Suppressor macrophage treated with lipopolysaccharide for 1 hour (primary cell): ENCODE results near the gene MOSPD2.

Source experiments
- DNase-seq, 3 donors: peaks; one replicate each; pipeline ENCODE4 v3.0.0-alpha.2; 2020 to 2022

MOSPD2 gene

DNA sequence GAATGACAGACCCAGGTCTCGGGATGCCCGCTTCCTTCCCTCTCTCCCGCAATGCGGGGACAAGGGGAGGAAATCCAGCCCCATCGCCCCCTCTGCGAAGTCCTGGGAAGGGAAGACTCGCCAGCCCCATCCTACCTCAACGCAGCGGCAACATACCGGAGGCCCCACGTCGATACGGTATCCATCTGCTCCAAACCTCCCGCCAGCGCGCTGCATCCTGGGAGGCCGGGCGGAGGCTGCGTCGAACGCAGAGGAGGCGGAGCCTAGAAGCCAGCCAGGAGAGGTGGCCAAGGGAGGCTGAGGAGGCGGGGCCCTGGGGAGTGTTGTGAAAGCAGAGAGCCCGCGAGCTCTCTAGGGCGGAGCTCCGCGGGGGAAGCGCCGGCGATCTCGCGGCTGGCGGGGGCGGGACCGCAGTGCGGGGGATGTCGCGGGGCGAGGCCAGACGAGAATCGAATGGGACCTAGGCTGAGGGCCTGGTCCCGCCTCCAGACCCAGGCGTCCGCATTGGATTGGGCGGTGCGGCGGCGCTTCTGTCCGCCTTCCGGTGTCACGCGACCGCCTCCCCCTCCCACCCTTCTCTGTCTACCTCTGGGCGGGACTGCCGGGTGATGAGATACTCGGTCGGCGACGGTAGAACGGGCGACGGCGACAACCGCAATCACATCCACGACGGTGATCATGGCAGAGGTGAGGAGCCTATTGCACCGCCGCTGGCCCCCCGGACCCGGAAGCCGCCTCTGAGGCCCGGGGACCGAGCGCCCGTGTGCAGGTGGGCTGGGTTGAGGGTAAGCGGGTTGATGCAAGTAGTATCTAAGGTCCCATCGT lies at the start of gene MOSPD2, which contains the start of gene FANCB:
Gene MOSPD2, plus strand, starts transcription at position 571 of the 825 bp plus-strand sequence. Its CDS starts 108 bp downstream, at position 679.
Gene FANCB, minus strand, starts transcription at position 219 of the 825 bp plus-strand sequence. CDS start 7,559 bp downstream, outside the sequence.
- peak; percentile 94 to 96 (median 94) for DNase-seq

DNA sequence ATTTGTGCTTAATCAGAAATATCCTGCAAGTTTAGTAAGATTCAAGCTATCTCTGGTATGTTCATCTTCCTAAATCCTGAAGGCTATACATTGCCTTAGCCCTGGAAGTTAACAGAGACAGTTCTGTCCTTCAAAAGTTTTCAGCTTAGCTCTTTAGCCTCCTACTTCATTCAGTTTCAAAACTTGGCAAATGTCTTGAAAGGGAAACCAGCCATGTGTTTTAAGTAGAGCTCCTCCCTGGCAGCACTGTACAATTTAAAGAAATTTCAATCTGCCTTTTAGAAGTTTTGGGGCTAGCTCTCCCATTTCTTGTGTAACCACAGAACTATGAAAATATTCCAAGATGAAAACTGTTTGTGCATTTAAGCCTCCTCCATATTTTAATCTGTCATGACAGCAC lies 47.4 kb upstream of the MOSPD2 start:
- DNase-seq, result no peak

DNA sequence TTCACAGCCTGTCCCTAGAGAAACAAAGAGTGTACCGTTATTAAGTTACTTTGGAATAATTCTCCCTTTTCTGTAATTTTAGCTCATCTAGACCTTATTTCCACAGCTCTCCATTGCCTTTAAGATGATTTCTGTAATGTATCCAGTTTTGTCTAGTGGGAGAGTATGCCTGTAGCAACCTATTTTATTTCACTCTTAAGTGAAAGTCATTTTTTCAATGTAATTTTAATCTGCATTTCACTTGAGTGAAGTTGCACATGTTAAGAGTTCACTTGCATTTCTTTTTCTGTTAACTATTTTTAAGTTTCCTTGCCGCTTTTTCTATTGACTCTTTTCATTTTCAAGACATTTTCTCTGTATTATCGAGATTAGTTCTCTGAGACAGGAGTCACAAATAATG lies 46.9 kb upstream of the MOSPD2 start:
- DNase-seq, result no peak

DNA sequence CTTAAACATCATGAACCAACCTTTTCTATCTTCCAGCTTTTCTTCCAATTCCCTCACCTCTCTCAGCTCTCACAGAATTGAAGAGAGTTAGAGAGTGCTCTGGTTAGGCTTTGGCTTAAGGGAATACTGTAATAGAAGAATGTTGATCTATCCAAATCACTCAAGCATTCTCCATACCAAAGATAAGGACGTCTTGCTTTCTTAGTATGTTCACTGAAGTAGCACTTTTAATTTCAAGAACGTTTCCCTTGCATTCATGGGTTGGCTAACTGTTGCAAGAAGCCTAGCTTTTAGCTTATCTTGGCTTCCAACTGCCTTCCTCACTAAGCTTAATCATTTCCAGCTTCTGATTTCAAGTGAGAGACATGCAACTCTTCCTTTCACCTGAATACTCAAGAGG lies 43.6 kb upstream of the MOSPD2 start:
- DNase-seq, result no peak

DNA sequence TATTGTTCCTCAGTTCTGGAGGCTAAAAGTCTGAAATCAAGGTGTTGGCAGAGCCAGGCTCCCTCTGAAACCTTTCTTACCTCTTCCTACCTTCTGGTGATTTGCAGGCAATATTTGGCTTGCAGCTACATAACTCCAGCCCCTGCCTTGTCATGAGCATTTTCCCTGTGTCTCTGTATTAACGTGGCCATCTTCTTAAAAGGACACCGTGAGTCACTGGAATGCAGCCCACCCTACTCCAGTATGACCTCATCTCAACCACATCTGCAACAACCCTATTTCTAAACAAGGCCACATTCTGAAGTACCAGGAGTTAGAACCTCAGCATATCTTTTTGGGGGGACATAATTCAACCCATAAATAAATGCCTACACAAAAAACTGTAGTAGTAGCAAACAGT lies 41.1 kb upstream of the MOSPD2 start:
- DNase-seq, result no peak

DNA sequence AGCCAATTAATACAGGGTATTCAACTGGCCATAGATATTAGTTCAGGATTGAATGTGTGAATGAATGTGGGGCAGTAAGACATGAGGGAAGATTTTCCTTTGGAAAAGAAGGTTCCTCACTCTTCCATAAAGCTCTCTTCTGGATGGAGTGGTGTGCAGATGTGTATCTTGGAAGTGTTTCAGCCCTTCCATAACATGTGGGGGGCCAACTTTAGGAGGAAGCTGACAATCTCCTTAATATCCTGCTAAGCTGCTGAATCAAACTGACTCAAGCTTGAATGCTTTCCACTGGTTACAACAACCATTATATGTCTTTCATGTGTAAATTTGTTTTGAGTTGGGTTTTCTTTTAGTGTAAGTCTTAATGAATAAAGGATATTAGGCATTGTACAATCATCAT lies 40.6 kb upstream of the MOSPD2 start:
- DNase-seq, result no peak

DNA sequence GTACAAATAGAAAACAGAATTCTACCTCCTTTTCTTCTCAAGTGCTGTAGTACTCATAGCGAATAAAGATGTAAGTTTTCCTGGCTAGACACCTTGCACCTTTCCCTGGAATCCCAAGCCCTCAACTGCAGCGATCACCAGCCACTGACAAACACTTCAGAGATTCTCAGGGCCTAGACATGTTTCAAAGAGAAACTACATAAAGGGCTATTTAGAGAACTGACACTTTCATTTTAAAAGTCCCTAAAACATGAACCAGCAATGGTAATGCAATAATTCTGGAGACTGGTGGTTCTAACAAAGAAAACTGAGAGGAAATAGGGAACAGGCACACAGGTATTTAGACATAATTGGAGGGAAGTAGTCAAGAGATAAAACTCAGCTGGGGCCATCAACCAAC lies 36.1 kb upstream of the MOSPD2 start:
- DNase-seq, result no peak

DNA sequence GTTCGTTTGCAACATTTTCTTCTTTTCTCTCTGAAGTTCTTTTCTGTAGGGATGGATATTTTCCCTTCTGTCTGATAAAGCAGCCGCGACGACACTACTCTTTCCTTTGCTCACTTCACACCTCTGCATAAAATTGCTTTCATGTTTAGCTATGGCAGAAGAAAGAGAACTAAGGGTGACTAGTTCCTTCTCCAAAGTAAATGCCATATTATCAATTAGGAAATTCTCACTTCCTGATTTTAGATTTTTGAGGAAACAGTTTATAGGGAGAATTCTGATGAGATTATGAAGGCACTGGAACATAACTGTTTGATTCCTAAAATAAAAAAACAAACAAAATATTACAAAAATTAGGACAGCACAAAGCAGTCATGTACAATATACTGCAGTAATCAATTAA lies 29.6 kb upstream of the MOSPD2 start:
- peak; percentile 11 to 71 (median 63) for DNase-seq

DNA sequence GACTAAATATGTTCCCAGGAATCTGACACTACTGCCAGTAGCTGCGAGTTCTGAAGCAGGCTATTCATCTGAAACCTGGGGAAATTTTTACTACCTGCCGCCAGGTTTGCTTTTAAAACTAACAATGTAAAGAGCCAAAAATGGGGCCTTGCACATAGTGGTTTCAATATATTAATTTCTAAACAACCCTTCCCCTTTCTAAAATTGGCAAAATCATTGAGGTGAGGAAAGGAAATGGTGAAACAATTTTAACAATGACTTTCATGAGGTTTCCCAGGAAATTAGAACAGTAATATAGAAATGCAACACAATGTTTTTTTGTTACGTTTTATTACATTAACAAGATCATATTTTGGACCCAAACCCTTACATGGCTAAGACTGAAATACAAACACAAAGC lies 21.7 kb upstream of the MOSPD2 start:
- DNase-seq, result no peak

DNA sequence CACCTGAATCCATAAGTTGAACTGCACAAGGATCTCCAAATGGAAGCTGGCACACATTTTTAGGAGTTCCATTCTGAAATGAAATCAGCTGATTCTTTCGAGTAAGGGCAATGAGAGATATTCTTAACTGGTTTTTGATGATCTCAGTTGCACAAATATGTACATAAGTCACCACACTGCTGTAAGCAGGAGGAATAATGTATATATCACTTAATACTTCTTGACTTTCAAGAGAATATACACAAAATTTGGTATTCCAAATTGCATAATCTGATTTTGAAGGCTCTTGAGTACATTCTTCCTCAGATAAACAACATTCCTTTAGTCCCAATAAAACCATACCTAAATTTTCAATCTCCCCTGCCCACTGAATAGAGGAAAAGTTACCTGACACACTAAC lies 8.6 kb upstream of the MOSPD2 start:
- no peak for DNase-seq

DNA sequence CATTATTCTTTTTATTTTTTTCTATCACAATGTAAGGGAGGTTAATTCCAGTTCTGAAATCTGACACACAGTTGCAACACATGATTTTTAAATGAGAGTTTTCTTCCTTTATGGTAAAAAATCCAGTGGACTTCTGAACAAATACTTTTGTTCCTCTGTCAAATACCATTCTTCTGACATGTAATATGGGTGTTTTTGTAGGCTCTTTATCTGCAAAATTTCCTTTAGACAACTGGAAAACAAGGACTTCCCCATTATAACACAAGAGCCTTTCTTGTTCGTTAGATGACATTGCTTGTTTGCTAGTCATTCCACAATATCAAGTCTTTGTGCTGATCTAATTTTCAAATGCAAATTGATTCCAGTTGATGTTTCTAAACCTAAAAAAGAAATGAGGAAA lies 8.0 kb upstream of the MOSPD2 start:
- no peak for DNase-seq

DNA sequence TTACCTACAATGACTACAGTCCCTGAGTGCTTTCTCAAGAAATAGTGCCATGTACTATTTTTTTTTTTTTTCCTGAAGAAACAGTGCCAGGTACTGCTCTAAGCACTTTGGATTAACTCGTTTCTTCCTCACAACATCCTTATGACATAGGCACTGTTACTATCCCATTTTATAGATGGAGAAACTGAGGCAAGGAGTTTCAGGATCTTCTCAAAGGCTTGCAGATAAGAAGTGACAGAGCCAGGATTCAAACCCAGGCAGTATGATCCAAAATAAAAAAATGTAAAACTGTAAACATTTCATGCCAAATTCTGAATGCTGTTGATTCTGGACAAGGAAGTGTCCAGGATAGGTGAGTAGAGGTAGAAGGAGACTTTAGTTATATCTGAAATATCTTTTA lies 1.5 kb upstream of the MOSPD2 start:
- DNase-seq, result no peak

DNA sequence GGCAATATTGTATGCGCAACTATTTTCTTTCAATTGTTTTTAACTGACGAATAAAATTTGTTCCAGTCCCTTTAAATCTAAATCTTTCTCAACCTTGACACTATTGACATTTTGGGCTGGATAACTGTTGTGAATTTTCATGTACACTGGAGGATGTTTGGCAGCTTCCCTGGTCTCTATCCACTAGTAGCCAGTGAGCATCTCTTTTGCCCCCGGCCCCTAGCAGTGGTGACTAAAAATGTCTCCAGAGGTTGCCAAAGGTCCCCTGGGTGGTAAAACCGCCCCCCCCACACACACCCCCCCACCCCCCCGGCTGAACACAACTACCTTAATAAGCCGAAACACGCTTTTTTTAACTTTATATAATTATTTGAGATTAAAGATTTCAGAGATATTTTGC lies 866 bp upstream of the MOSPD2 start:
- no peak for DNase-seq

DNA sequence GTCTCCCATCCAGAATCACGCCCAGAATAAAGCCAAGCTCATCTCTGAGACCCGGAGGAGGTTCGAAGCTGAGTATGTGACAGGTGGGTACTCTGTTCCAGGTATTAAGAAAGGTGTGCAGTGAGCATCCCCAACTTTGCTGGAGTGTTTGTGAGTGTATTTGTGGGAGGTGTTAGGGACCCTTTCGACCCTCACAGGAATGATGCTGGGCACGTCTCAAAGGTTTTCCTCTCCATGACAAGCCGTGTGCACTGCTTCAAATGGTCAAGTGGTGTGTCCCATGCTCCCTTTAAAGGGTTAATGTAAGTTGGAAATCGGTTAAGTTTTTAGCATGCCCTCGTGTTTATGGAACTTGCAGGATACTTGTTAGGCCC lies 442 bp downstream of the MOSPD2 start:
- no peak for DNase-seq

DNA sequence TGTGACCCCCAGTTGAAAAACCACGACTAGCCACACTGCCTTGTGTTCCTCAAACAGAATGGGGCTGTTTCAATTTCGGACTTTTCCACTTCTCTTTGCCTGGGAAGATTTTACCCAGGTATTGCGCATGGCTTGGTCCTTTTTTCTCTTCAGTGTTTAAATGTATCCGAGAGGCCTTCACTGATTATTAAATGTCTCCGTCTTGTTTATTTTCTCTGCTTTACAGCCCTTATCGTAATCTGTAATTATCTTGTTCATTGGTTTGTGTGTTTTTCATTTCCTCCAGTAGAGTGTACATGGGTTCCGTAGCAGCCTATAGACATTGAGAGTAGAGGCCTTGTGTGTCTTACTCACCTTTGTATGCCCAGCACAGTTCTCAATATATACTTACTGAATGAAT lies 2.4 kb downstream of the MOSPD2 start:
- peak; percentile 8 to 18 (median 16) for DNase-seq

DNA sequence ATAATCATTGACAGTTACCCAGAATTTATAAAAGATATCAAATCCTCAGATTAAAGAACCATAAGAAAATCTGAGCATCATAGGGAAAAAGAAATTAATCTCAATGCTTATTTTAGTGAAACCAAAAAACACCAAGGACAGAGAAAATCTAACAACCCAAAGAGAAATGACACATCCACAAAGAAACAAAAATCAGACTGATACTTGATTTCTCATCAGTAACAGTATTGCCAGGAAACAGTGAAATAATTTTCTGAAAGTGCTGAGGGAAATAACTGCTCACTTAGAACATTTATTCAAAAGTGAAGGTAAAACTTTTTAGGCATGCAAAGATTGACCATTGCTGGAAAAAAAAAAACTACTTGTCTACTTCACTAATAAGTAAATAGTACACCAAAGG lies 10.6 kb downstream of the MOSPD2 start:
- no peak for DNase-seq

DNA sequence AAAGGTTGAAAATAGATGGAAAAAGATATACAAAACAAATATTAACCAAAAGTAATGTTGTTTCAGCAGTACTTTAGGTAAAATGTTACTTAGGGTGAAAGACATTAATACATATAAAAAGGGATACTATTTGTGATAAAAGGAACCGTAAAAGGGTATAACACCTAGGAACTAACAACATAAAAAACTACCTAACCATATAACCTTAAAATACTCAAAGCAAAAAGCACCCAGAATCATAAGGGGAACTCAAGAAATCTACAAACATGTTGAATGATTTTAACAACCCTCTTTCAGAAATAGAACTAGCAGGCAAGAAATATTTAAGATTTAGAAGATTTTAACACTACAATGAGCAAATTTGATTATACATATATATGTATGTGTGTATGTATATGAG lies 11.5 kb downstream of the MOSPD2 start:
- DNase-seq, result no peak

DNA sequence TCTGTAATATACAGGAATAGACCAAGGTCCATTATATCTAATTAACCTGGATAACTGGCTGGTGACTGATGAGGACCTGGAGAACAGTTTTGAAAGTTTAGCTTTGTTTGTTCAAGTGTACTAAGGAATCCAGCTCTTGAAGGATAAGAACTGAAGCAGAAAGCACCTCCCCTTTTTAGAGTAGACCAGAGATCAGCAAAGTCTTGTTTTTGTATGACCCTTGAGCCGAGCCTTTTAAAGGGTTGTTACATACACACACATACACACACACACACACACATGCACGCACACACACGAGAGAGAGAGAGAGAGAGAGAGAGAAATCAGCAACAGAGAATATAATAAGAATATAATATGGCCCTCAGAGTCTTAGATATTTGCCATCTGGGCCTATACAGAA lies 13.0 kb downstream of the MOSPD2 start:
- DNase-seq, result no peak

DNA sequence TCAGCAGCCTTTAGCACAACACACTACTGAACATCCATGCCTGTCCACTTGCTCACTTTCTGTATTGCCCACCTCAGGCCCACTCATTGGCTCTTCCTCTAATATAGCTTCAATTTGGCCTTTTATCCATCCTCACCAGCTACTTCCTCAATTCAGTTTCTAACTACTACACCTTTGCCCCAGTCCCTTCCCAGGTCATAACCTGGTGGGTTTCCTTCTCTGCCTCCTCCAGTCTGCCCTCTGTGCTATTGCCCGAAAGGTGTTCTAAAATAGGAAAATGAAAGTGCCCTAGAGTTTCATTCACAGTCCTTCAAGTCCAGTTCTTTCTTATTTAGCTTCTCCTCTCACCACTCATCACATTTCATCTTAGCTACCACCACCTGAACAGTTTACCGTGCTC lies 23.1 kb downstream of the MOSPD2 start:
- no peak for DNase-seq

DNA sequence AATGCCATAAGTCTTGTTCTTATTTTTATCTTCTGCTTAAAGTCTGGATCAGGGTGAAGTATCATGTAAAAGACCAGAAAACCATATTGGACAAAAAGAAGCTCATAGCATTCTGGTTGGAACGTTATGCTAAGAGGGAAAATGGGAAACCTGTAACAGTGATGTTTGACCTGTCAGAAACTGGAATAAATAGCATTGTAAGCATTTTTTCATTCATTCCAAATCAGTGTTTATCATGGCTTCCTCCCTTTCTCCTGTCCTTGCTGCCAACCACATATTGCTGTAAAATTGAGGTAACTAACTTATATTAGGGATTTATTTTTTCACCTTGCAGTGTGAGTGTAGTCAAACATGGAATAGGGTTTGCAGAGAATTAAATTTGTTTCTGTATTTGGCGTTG lies 23.8 kb downstream of the MOSPD2 start:
- DNase-seq, result no peak

DNA sequence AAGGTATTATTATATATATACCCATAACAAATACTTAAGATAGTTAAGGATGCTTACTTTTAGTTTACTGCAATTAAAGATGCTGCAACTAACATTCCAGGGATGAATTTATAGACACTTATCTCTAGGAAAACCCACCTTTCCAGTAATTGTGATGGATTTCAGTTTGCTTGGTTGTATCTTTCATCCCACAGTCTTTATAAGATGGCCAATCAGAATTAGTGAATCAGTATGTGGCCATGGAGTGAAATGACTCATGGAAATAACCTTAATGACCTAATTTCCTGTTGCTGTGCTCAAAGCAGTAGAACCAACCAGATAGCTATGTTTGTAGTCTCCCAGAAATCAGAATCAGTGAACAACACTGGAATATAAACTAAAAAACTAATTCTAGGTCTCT lies 26.4 kb downstream of the MOSPD2 start:
- DNase-seq, result peak; percentile 35 to 73 (median 64)

DNA sequence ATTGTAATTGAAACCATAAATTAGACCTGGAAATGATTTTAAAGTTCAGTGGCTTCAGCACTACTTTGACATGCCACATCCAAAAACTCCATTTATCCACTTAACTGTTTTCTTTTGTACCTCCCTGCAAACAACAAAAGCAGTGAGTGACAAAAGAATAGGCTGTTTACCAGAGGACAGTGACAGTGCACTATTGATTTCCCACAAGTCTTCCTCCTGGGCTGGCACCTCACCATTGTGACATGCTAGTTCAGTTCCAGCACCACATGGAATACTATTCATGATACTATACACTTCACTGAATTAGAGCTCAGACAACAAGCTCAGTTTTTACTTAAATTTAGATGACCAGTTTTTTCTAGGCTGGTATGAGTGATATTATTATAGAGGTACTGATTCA lies 29.3 kb downstream of the MOSPD2 start:
- DNase-seq, result no peak

DNA sequence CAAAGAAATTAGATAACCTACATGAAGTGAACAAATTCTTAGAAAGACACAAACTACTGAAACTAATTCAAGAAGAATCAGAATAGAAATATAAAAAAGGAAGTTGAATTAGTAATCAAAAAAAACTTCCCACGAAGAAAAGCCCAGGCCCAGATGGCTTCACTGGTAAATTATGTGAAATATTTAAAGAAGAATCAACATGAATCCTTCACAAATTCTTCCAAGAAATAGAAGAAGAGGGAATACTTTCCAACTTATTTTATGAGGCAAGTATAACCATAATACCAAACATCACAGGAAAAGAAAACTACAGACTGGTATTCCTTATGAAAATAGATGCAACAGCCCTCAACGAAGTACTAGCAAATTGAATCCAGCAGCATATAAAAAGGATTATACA lies 30.7 kb downstream of the MOSPD2 start:
- peak; percentile 4 to 41 (median 15) for DNase-seq

DNA sequence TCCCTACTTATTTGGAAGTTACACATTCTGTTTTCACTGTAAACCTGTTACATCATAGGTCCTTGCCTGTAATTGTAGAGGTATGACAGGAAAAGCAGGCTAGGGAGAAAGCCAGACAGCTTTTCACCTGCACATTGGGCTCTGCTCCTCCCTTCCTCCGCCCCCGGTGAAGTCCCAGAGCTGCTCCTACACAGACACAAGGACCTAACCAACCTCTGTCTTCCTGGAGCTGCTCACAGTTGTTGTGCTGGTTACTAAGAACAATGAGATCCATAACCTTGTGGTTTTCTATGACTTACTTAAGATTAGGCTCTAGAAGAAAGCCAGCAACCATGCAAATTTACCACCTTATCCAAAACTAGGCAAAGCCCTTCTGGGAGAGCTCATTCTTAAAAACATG lies 40.0 kb downstream of the MOSPD2 start:
- DNase-seq, result no peak

DNA sequence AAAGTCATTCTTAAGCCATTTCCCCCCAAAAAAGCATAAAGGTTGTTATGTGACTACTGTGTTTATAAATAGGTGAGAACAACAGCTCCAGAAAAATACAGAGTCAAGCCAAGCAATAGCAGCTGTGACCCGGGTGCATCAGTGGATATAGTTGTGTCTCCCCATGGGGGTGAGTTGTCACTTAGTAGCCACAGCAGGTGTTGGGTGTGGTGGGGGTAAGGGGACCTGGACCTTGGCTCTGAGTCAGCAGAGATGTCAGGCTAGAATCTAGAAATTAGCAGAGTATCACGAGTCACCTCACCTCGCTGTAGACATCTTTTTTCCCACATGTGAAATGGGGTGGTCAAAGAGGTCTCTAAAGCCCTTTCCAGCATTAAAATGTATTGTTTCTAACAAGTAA lies 42.4 kb downstream of the MOSPD2 start:
- no peak for DNase-seq
